Neuronal stem cell (in vitro differentiated cells): ENCODE measurements around the gene SPRING1.

Source experiments
- DNase-seq: peaks from one replicate; pipeline ENCODE4 v3.0.0-alpha.2; 2013; ENCODE audit warnings: low spot score
- H2AFZ ChIP-seq: one replicate; pipeline ENCODE4 v1.6.1; 2013; ENCODE audit warnings: mild to moderate bottlenecking, low read length, inconsistent platforms
- H2AK5ac ChIP-seq: 2 replicates; pipeline ENCODE4 v1.6.1; 2013; ENCODE audit warnings: low read depth, mild to moderate bottlenecking, inconsistent platforms, low read length, moderate library complexity, mixed read lengths
- H2BK120ac ChIP-seq: 2 replicates; pipeline ENCODE4 v1.6.1; 2013; ENCODE audit warnings: low read depth, mild to moderate bottlenecking, inconsistent platforms, low read length, moderate library complexity, mixed read lengths
- H2BK12ac ChIP-seq: one replicate; pipeline ENCODE4 v1.6.1; 2013; ENCODE audit warnings: low read length, inconsistent platforms
- H2BK15ac ChIP-seq: 2 replicates; pipeline ENCODE4 v1.6.1; 2013; ENCODE audit warnings: mild to moderate bottlenecking, low read length, inconsistent platforms, mixed read lengths
- H2BK5ac ChIP-seq: one replicate; pipeline ENCODE4 v1.6.1; 2013; ENCODE audit warnings: inconsistent platforms, mild to moderate bottlenecking, low read length, moderate library complexity
- H3K14ac ChIP-seq: one replicate; pipeline ENCODE4 v1.6.1; 2013; ENCODE audit warnings: low read length, inconsistent platforms
- H3K18ac ChIP-seq: 2 replicates; pipeline ENCODE4 v1.6.1; 2013; ENCODE audit warnings: low read length, inconsistent platforms
- H3K23ac ChIP-seq: 2 replicates; pipeline ENCODE4 v1.6.1; 2013; ENCODE audit warnings: low read depth, mild to moderate bottlenecking, mixed read lengths, low read length, inconsistent platforms; ENCODE audit not compliant: poor library complexity
- H3K27ac ChIP-seq: replicated peaks from 3 replicates; pipeline ENCODE4 v1.5.1; 2013; ENCODE audit warnings: low read length, inconsistent platforms
- H3K27me3 ChIP-seq, 3 experiments: 2 replicates each; pipeline ENCODE4 v1.6.1; 2013; ENCODE audit warnings: low read length in 3 of 3, mild to moderate bottlenecking in 2 of 3, inconsistent platforms in 1 of 3, low read depth in 1 of 3, mixed read lengths in 1 of 3, moderate library complexity in 1 of 3; ENCODE audit not compliant: control insufficient read depth in 3 of 3, insufficient read depth in 3 of 3
- H3K36me3 ChIP-seq, 2 donors: replicated peaks in 1 of 2; 2 replicates each; pipeline ENCODE4 v1.6.1; 2013; ENCODE audit warnings: low read length in 2 of 2; ENCODE audit not compliant: control insufficient read depth in 2 of 2, insufficient read depth in 2 of 2
- H3K4ac ChIP-seq: 2 replicates; pipeline ENCODE4 v1.6.1; 2013; ENCODE audit warnings: inconsistent platforms, mild to moderate bottlenecking, low read length, moderate library complexity
- H3K4me1 ChIP-seq, 2 donors: 1 replicate in 1 of 2; 2 replicates in 1 of 2; pipeline ENCODE4 v1.6.1; 2013; ENCODE audit warnings: low read length in 2 of 2, low read depth in 1 of 2; ENCODE audit not compliant: control insufficient read depth in 2 of 2, insufficient read depth in 1 of 2
- H3K4me2 ChIP-seq: one replicate; pipeline ENCODE4 v1.6.1; 2013; ENCODE audit warnings: mild to moderate bottlenecking, low read length, inconsistent platforms; ENCODE audit not compliant: insufficient read depth, poor library complexity, severe bottlenecking
- H3K4me3 ChIP-seq, 2 donors: 2 replicates each; pipeline ENCODE4 v1.5.1; 2013; ENCODE audit warnings: low read length in 2 of 2, mild to moderate bottlenecking in 2 of 2, inconsistent platforms in 1 of 2, moderate library complexity in 1 of 2
- H3K79me1 ChIP-seq: one replicate; pipeline ENCODE4 v1.6.1; 2013; ENCODE audit warnings: low read depth, mild to moderate bottlenecking, inconsistent platforms, low read length, moderate library complexity
- H3K9ac ChIP-seq: one replicate; pipeline ENCODE4 v1.6.1; 2013; ENCODE audit warnings: mild to moderate bottlenecking, low read depth, low read length, inconsistent platforms; ENCODE audit not compliant: poor library complexity
- H3K9me3 ChIP-seq, 2 donors: replicated peaks in 1 of 2; 2 replicates each; pipeline versions ENCODE3 to v1.6.1; 2013; ENCODE audit warnings: low read length in 2 of 2, mild to moderate bottlenecking in 2 of 2, inconsistent platforms in 1 of 2, low read depth in 1 of 2, mixed read lengths in 1 of 2, moderate library complexity in 1 of 2; ENCODE audit not compliant: control insufficient read depth in 2 of 2, insufficient read depth in 1 of 2
- H4K8ac ChIP-seq: one replicate; pipeline ENCODE4 v1.6.1; 2013; ENCODE audit warnings: low read depth, mild to moderate bottlenecking, inconsistent platforms, low read length, moderate library complexity
- H4K91ac ChIP-seq: one replicate; pipeline ENCODE4 v1.6.1; 2013; ENCODE audit warnings: low read length, low read depth, mild to moderate bottlenecking, inconsistent platforms; ENCODE audit not compliant: poor library complexity
- WGBS, 2 donors: extraction: QIAGEN DNeasy Blood & Tissue Kit; methylation state at CpG; one replicate each; pipeline ENCODE4 v1.1.7; 2013; ENCODE audit warnings: missing lambda C conversion rate in 2 of 2, mixed read lengths in 1 of 2; ENCODE audit not compliant: insufficient read length in 2 of 2, insufficient replicate concordance in 1 of 2; ENCODE audit errors: extremely low coverage in 2 of 2; 5-methylcytosine and 5-hydroxymethylcytosine counted together

Gene SPRING1

GRCh38 chr12:116717466-116718437, 20.1 kb downstream of the SPRING1 start:
- peak overlapping the region; percentile 61 for H2AFZ ChIP-seq
- no peak overlapping the region for H4K8ac ChIP-seq
- no peak overlapping the region for H3K23ac ChIP-seq
- H3K36me3 ChIP-seq: peaks cover 5 to 44% of the 10 kb centered on the region in 2 donors
- H3K14ac ChIP-seq: peak overlapping the region; percentile 57
- DNase-seq: no peak
- no peak overlapping the region for H2BK120ac ChIP-seq
- H3K4ac ChIP-seq: no peak overlapping the region
- no CpG with 5 or more reads among the region's 27 CpGs for WGBS, 2 donors
- H3K4me3 ChIP-seq: peak overlapping the region in 1 of 2 donors; percentile 29
- no peak overlapping the region for H4K91ac ChIP-seq
- no peak overlapping the region for H2BK15ac ChIP-seq
- peaks cover 22 to 52% of the 10 kb centered on the region in 2 donors for H3K4me1 ChIP-seq
- H3K27me3 ChIP-seq: no peaks in the 10 kb centered on the region
- H3K9ac ChIP-seq: no peak overlapping the region
- peak overlapping the region; percentile 18 for H3K18ac ChIP-seq
- no peak overlapping the region for H3K4me2 ChIP-seq
- no peaks in the 10 kb centered on the region for H3K79me1 ChIP-seq
- H3K9me3 ChIP-seq: no peaks in the 10 kb centered on the region
- H2AK5ac ChIP-seq: peak overlapping the region; percentile 22
- H3K27ac ChIP-seq: no peak overlapping the region
- no peak overlapping the region for H2BK5ac ChIP-seq
- no peak overlapping the region for H2BK12ac ChIP-seq

GRCh38 chr12:116714175-116714574, 23.7 kb downstream of the SPRING1 start:
- no peak overlapping the region for H3K9ac ChIP-seq
- DNase-seq: no peak
- H2AFZ ChIP-seq: no peak overlapping the region
- no peak overlapping the region for H3K4ac ChIP-seq
- H3K9me3 ChIP-seq: no peaks in the 10 kb centered on the region
- no peaks in the 10 kb centered on the region for H3K79me1 ChIP-seq
- no peak overlapping the region for H4K91ac ChIP-seq
- H3K18ac ChIP-seq: no peak overlapping the region
- no peak overlapping the region for H2BK5ac ChIP-seq
- no peak overlapping the region for H4K8ac ChIP-seq
- H3K36me3 ChIP-seq: peaks cover 2 to 25% of the 10 kb centered on the region in 2 donors
- H3K27me3 ChIP-seq: peaks cover 0 to 6% (median 0%) of the 10 kb centered on the region in 3 experiments
- WGBS, 2 donors: no CpG with 5 or more reads among the region's 9 CpGs
- H2AK5ac ChIP-seq: no peak overlapping the region
- H2BK15ac ChIP-seq: no peak overlapping the region
- H2BK120ac ChIP-seq: no peak overlapping the region
- no peak overlapping the region for H3K27ac ChIP-seq
- no peak overlapping the region for H3K4me2 ChIP-seq
- no peak overlapping the region for H2BK12ac ChIP-seq
- no peak overlapping the region for H3K14ac ChIP-seq
- no peak overlapping the region for H3K4me3 ChIP-seq
- peaks cover 18 to 38% of the 10 kb centered on the region in 2 donors for H3K4me1 ChIP-seq
- H3K23ac ChIP-seq: no peak overlapping the region

GRCh38 chr12:116713527-116713926, 24.3 kb downstream of the SPRING1 start:
- Histone ChIP-seq H3K4me2 (no peak overlapping the region), H3K4me3 (no peak overlapping the region), H3K27me3 (peaks cover 0 to 6% (median 0%) of the 10 kb centered on the region in 3 experiments), H3K79me1 (no peaks in the 10 kb centered on the region), H2BK12ac (no peak overlapping the region), H3K36me3 (peaks cover 2 to 25% of the 10 kb centered on the region in 2 donors), H2AFZ (no peak overlapping the region), H2BK15ac (no peak overlapping the region), H4K91ac (no peak overlapping the region), H3K4me1 (peaks cover 21 to 40% of the 10 kb centered on the region in 2 donors), H2BK5ac (no peak overlapping the region), H3K14ac (no peak overlapping the region), H3K9ac (no peak overlapping the region), H3K9me3 (no peaks in the 10 kb centered on the region), H3K18ac (no peak overlapping the region), H4K8ac (no peak overlapping the region), H3K27ac (no peak overlapping the region), H3K4ac (no peak overlapping the region), H3K23ac (no peak overlapping the region), H2BK120ac (no peak overlapping the region), H2AK5ac (no peak overlapping the region)
- WGBS, 2 donors: no CpG with 5 or more reads among the region's 2 CpGs
- DNase-seq: no peak
